Hepatocyte (in vitro differentiated cells): Measurements from ENCODE around the gene GOLGA6L10. TPM values are rescaled to one million over a fixed set of nuclear protein-coding genes. Genes with fewer than 3 reads are reported as not detected.

ENCODE experiments used
- DNase-seq: peaks from one replicate; pipeline ENCODE4 v3.0.0-alpha.2; 2016; ENCODE audit warnings: low spot score
- H2AFZ ChIP-seq: fragments of 200-600 bp; sonication (generic); 2 replicates; pipeline ENCODE4 v1.6.0; 2016; ENCODE audit warnings: antibody characterized with exemption, mild to moderate bottlenecking
- H3K27ac ChIP-seq: fragments of 200-600 bp; sonication (generic); 2 replicates; pipeline ENCODE4 v1.5.1; 2016; ENCODE audit warnings: mild to moderate bottlenecking
- H3K27me3 ChIP-seq: fragments of 200-600 bp; sonication (generic); 2 replicates; pipeline ENCODE4 v1.6.1; 2016
- H3K36me3 ChIP-seq: fragments of 200-600 bp; sonication (generic); replicated peaks from 2 replicates; pipeline ENCODE4 v1.5.1; 2016; ENCODE audit warnings: low read depth; ENCODE audit not compliant: insufficient read depth
- H3K4me1 ChIP-seq: fragments of 200-600 bp; sonication (generic); 2 replicates; pipeline ENCODE4 v1.5.1; 2016; ENCODE audit warnings: mild to moderate bottlenecking, moderate library complexity; ENCODE audit not compliant: insufficient read depth
- H3K4me2 ChIP-seq: fragments of 200-600 bp; sonication (generic); 2 replicates; pipeline ENCODE4 v1.6.0; 2016
- H3K4me3 ChIP-seq: fragments of 200-600 bp; sonication (generic); 2 replicates; pipeline ENCODE4 v1.5.1; 2016; ENCODE audit warnings: mild to moderate bottlenecking
- H3K79me2 ChIP-seq: fragments of 200-600 bp; sonication (generic); 2 replicates; pipeline ENCODE4 v1.6.0; 2017; ENCODE audit warnings: mild to moderate bottlenecking
- H3K9me2 ChIP-seq: fragments of 200-600 bp; sonication (generic); replicated peaks from 2 replicates; pipeline ENCODE4 v1.6.0; 2017; ENCODE audit warnings: mild to moderate bottlenecking; ENCODE audit not compliant: insufficient read depth
- H3K9me3 ChIP-seq: fragments of 200-600 bp; sonication (generic); 2 replicates; pipeline ENCODE4 v1.5.1; 2016; ENCODE audit warnings: low read depth, mild to moderate bottlenecking
- H4K20me1 ChIP-seq: fragments of 200-600 bp; sonication (generic); 2 replicates; pipeline ENCODE4 v1.6.0; 2016; ENCODE audit warnings: mild to moderate bottlenecking; ENCODE audit not compliant: insufficient read depth, poor library complexity, severe bottlenecking
- CTCF ChIP-seq: fragments of 200-600 bp; sonication (generic); IDR thresholded peaks from 2 replicates; pipeline ENCODE4 v1.5.1; 2016; ENCODE audit warnings: antibody characterized with exemption, mild to moderate bottlenecking; ENCODE audit not compliant: poor library complexity
- EZH2 ChIP-seq: fragments of 200-600 bp; sonication (generic); IDR thresholded peaks from 2 replicates; pipeline ENCODE4 v1.6.1; 2016; ENCODE audit warnings: antibody characterized with exemption, mild to moderate bottlenecking, borderline replicate concordance
- EZH2phosphoT487 ChIP-seq: fragments of 200-600 bp; sonication (generic); IDR thresholded peaks from one replicate; pipeline ENCODE4 v1.6.1; 2018; ENCODE audit warnings: antibody characterized with exemption, mild to moderate bottlenecking, low read depth, moderate library complexity; ENCODE audit not compliant: unreplicated experiment, severe bottlenecking
- WGBS: methylation state at CpG from one replicate; pipeline ENCODE4 v1.1.6; 2016; ENCODE audit warnings: low lambda C conversion rate; ENCODE audit errors: missing lambda C conversion rate; 5-methylcytosine and 5-hydroxymethylcytosine counted together
- polyA plus RNA-seq: library from polyadenylated mRNA; unstranded; fragments of >200 nt; fragmentation: Nextera tagmentation; extraction: Ambion mirVana; gene quantifications from 2 replicates; pipeline ENCODE4 v1.2.1, GENCODE V29; 2016
- total RNA-seq: library from RNA; depleted of rRNA; stranded (reverse); fragments of >200 nt; gene quantifications from 2 replicates; pipeline ENCODE4 v1.2.3, GENCODE V29; 2014

GOLGA6L10 gene
- total and polyA plus RNA-seq, 2 experiments from 2014 or later, result 0.65 to 1.3 TPM

GRCh38 chr15:82292271-82292670, 57.0 kb downstream of the GOLGA6L10 start:
- Histone ChIP-seq H3K27ac (no peak overlapping the region), H3K27me3 (no peaks in the 10 kb centered on the region), H3K4me3 (no peak overlapping the region), H3K36me3 (no peaks in the 10 kb centered on the region), H3K4me2 (no peak overlapping the region), H3K9me3 (no peaks in the 10 kb centered on the region), H2AFZ (no peak overlapping the region), H3K9me2 (no peaks in the 10 kb centered on the region), H4K20me1 (no peaks in the 10 kb centered on the region), H3K4me1 (no peaks in the 10 kb centered on the region), H3K79me2 (no peaks in the 10 kb centered on the region)
- TF ChIP-seq EZH2 (no peak), CTCF (no peak), EZH2phosphoT487 (no peak)
- no peak for DNase-seq
- WGBS, result 91% methylated on average over 5 of the region's 5 CpGs

Other genes starting within 250 kb of the GOLGA6L10 start
- 17.5 and 19.0 TPM in 2 replicates for gene EFL1, start 86.7 kb downstream of the GOLGA6L10 start, total RNA-seq
- 9.7 and 11.6 TPM in 2 replicates for gene EFL1, start 86.7 kb downstream of the GOLGA6L10 start, polyA plus RNA-seq
- 0.64 and 2.3 TPM in 2 replicates for gene SAXO2, start 86.7 kb downstream of the GOLGA6L10 start, total RNA-seq
- 1.5 and 2.0 TPM in 2 replicates for gene SAXO2, start 86.7 kb downstream of the GOLGA6L10 start, polyA plus RNA-seq
- 2.2 and 3.3 TPM in 2 replicates for gene GOLGA6L9, start 80.3 kb upstream of the GOLGA6L10 start, total RNA-seq
- 1.0 and 1.7 TPM in 2 replicates for gene GOLGA6L9, start 80.3 kb upstream of the GOLGA6L10 start, polyA plus RNA-seq
- 2,046 and 2,748 TPM in 2 replicates for gene RPS17, start 191.0 kb upstream of the GOLGA6L10 start, total RNA-seq
- gene RPS17, start 191.0 kb upstream of the GOLGA6L10 start, polyA plus RNA-seq, result 453 and 501 TPM in 2 replicates